Mucosa of rectum (tissue), 2 donors: Measurements from ENCODE around the gene PPDPF.

Source experiments
- H3K27ac ChIP-seq, 2 donors: one replicate each; pipeline ENCODE4 v1.7.0; 2013; ENCODE audit warnings: inconsistent platforms in 2 of 2, low read depth in 2 of 2, low read length in 2 of 2
- H3K27me3 ChIP-seq, 2 donors: one replicate each; pipeline ENCODE4 v1.7.0; 2013; ENCODE audit warnings: low read length in 2 of 2; ENCODE audit not compliant: control insufficient read depth in 2 of 2, insufficient read depth in 2 of 2
- H3K36me3 ChIP-seq, 2 donors: one replicate each; pipeline ENCODE4 v1.7.0; 2013; ENCODE audit warnings: low read length in 2 of 2; ENCODE audit not compliant: control insufficient read depth in 2 of 2, insufficient read depth in 2 of 2
- H3K4me1 ChIP-seq, 2 donors: one replicate each; pipeline ENCODE4 v1.7.0; 2013; ENCODE audit warnings: low read length in 2 of 2, mild to moderate bottlenecking in 1 of 2; ENCODE audit not compliant: control insufficient read depth in 2 of 2, insufficient read depth in 2 of 2
- H3K4me3 ChIP-seq, 2 donors: one replicate each; pipeline ENCODE4 v1.7.0; 2013; ENCODE audit warnings: low read length in 2 of 2
- H3K9ac ChIP-seq, 2 donors: one replicate each; pipeline ENCODE4 v1.7.0; 2013; ENCODE audit warnings: low read length in 2 of 2, low read depth in 1 of 2, mild to moderate bottlenecking in 1 of 2
- H3K9me3 ChIP-seq, 2 donors: one replicate each; pipeline ENCODE4 v1.7.0; 2013; ENCODE audit warnings: low read length in 2 of 2; ENCODE audit not compliant: control insufficient read depth in 2 of 2
- donor health status: healthy.
- donor health status: Normal muscosa, but diverticular disease.

Gene PPDPF

GRCh38 chr20:63549679-63550282 is 29.2 kb downstream of the PPDPF start:
- H3K27ac ChIP-seq, result no peak overlapping the region
- H3K27me3 ChIP-seq, result peaks cover 12 to 18% of the 10 kb centered on the region in 2 donors

GRCh38 chr20:63551068-63551467 is 30.5 kb downstream of the PPDPF start:
- H3K4me3 ChIP-seq, result no peak overlapping the region
- no peaks in the 10 kb centered on the region for H3K36me3 ChIP-seq
- no peak overlapping the region for H3K27ac ChIP-seq
- H3K9me3 ChIP-seq, result no peaks in the 10 kb centered on the region
- H3K4me1 ChIP-seq, result peaks cover 5 to 9% of the 10 kb centered on the region in 2 donors
- H3K27me3 ChIP-seq, result peaks cover 12 to 18% of the 10 kb centered on the region in 2 donors
- H3K9ac ChIP-seq, result no peak overlapping the region

More at GRCh38 chr20:63549679-63550282, 29.2 kb downstream of the PPDPF start:
- no peak overlapping the region for H3K9ac ChIP-seq
- no peaks in the 10 kb centered on the region for H3K36me3 ChIP-seq
- H3K4me1 ChIP-seq, result peaks cover 17 to 20% of the 10 kb centered on the region in 2 donors
- H3K9me3 ChIP-seq, result no peaks in the 10 kb centered on the region
- no peak overlapping the region for H3K4me3 ChIP-seq

- H3K4me1 ChIP-seq, result peaks cover 3 to 8% of the 10 kb centered on the region in 2 donors
- H3K9me3 ChIP-seq, result no peaks in the 10 kb centered on the region
- no peaks in the 10 kb centered on the region for H3K36me3 ChIP-seq
- no peak overlapping the region for H3K27ac ChIP-seq
- peak overlapping the region in 1 of 2 donors; percentile 13 for H3K4me3 ChIP-seq
- H3K9ac ChIP-seq, result no peak overlapping the region
- H3K27me3 ChIP-seq, result peaks cover 10 to 12% of the 10 kb centered on the region in 2 donors
These were observed 32.1 kb downstream of the PPDPF start for GRCh38 chr20:63552481-63553249.

- no peaks in the 10 kb centered on the region for H3K36me3 ChIP-seq
- H3K4me3 ChIP-seq, result peak overlapping the region; percentile 48 to 57
- H3K9ac ChIP-seq, result peak overlapping the region in 1 of 2 donors; percentile 48
- peaks cover 3 to 6% of the 10 kb centered on the region in 2 donors for H3K4me1 ChIP-seq
- H3K27ac ChIP-seq, result no peak overlapping the region
- no peaks in the 10 kb centered on the region for H3K9me3 ChIP-seq
- H3K27me3 ChIP-seq, result peaks cover 7 to 9% of the 10 kb centered on the region in 2 donors
These were observed 32.8 kb downstream of the PPDPF start for GRCh38 chr20:63553251-63553932.

GRCh38 chr20:63553933-63554290 is 33.3 kb downstream of the PPDPF start, which contains the start of gene FNDC11:
Gene FNDC11, plus strand, starts transcription at chr20:63554159. Its CDS starts 1,505 bp downstream, at chr20:63555664.
- H3K27ac ChIP-seq, result no peak within 1 kb of the TSS
- H3K4me1 ChIP-seq, result peaks cover 5 to 6% of the 10 kb centered on the region in 2 donors
- H3K36me3 ChIP-seq, result no peaks in the 10 kb centered on the region
- H3K27me3 ChIP-seq, result peaks cover 3 to 4% of the 10 kb centered on the region in 2 donors
- H3K9me3 ChIP-seq, result no peaks in the 10 kb centered on the region
- H3K9ac ChIP-seq, result peak within 1 kb of the TSS in 1 of 2 donors; percentile 48
- peak within 1 kb of the TSS; percentile 48 to 57 for H3K4me3 ChIP-seq

GRCh38 chr20:63554361-63555278 is 34.1 kb downstream of the PPDPF start:
- Histone ChIP-seq H3K9ac (no peak overlapping the region), H3K27ac (no peak overlapping the region), H3K36me3 (no peaks in the 10 kb centered on the region), H3K4me1 (peaks cover 5 to 6% of the 10 kb centered on the region in 2 donors), H3K27me3 (peaks cover 0 to 4% of the 10 kb centered on the region in 2 donors), H3K4me3 (no peak overlapping the region), H3K9me3 (no peaks in the 10 kb centered on the region)

- H3K9me3 ChIP-seq, result no peaks in the 10 kb centered on the region
- no peak overlapping the region for H3K4me3 ChIP-seq
- H3K27me3 ChIP-seq, result peaks cover 0 to 4% of the 10 kb centered on the region in 2 donors
- peaks cover 5 to 6% of the 10 kb centered on the region in 2 donors for H3K4me1 ChIP-seq
- no peak overlapping the region for H3K9ac ChIP-seq
- no peak overlapping the region for H3K27ac ChIP-seq
- peaks cover 7 to 8% of the 10 kb centered on the region in 2 donors for H3K36me3 ChIP-seq
These were observed 35.3 kb downstream of the PPDPF start for GRCh38 chr20:63555661-63556381.

GRCh38 chr20:63556873-63557478 is 36.4 kb downstream of the PPDPF start:
- Histone ChIP-seq H3K27ac (no peak overlapping the region), H3K9ac (no peak overlapping the region), H3K4me1 (peaks cover 5 to 6% of the 10 kb centered on the region in 2 donors), H3K27me3 (no peaks in the 10 kb centered on the region), H3K36me3 (peaks cover 7 to 13% of the 10 kb centered on the region in 2 donors), H3K9me3 (no peaks in the 10 kb centered on the region), H3K4me3 (no peak overlapping the region)

GRCh38 chr20:63557481-63557891 is 36.9 kb downstream of the PPDPF start:
- H3K4me3 ChIP-seq, result no peak overlapping the region
- H3K9me3 ChIP-seq, result no peaks in the 10 kb centered on the region
- peaks cover 3 to 5% of the 10 kb centered on the region in 2 donors for H3K4me1 ChIP-seq
- H3K27me3 ChIP-seq, result no peaks in the 10 kb centered on the region
- H3K27ac ChIP-seq, result no peak overlapping the region
- H3K9ac ChIP-seq, result no peak overlapping the region
- peaks cover 7 to 14% of the 10 kb centered on the region in 2 donors for H3K36me3 ChIP-seq
